GM18519 (cell line): Measurements from ENCODE around the gene HOMER2.
A peak's percentile ranks its signal among the peaks of the same experiment; 100 is the strongest.
"Not testable (repeated sequence)": the region's sequence is repeated elsewhere in the genome, so short reads cannot be mapped to it uniquely, and the experiment has no call there.

Experiments
- ATAC-seq: cut with Tn5 transposase; IDR thresholded peaks from one replicate; pipeline ENCODE4 v1.9.1; 2021; ENCODE audit warnings: mild to moderate bottlenecking, moderate library complexity; ENCODE audit not compliant: unreplicated experiment, low FRiP score

HOMER2 gene

DNA sequence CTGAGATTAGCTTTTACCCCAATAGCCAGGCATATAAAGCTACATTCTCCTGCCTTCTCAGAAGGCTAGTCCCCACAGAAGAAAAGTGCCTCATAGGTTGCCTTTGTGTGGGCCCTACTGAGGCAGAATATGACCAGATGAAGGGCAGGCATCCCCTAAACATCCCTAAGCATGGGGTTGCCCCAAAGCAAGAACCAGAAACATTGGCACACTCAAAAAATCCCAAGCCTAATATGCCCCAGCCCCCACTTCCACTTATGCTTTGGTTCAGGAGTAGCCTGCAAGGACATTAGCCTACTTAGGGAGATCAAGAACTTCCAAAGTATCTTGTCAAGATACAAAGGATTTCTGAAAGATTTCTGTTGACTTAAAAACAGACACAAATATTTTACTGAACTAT is 113.4 kb downstream of the HOMER2 start:
- ATAC-seq: no peak

GRCh38 chr15:82838096-82838735 is 114.3 kb downstream of the HOMER2 start:
- no peak for ATAC-seq

- no peak for ATAC-seq
Measured at GRCh38 chr15:82835391-82835917, 117.1 kb downstream of the HOMER2 start.

DNA sequence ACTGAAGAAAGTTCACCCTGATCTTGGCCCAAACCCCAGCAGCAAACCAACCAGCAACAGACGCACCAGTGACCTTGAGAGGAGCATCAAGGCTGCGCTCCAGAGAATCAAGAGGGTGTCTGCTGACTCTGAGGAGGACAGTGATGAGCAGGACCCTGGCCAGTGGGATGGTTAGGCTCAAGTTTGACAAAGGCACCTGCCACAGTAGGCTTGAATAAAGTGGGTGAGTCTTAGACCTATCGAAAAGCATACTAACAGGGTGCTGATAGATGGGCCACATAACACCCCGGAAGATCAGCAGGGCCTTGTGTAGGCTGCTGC is 119.2 kb downstream of the HOMER2 start:
- ATAC-seq: no peak

DNA sequence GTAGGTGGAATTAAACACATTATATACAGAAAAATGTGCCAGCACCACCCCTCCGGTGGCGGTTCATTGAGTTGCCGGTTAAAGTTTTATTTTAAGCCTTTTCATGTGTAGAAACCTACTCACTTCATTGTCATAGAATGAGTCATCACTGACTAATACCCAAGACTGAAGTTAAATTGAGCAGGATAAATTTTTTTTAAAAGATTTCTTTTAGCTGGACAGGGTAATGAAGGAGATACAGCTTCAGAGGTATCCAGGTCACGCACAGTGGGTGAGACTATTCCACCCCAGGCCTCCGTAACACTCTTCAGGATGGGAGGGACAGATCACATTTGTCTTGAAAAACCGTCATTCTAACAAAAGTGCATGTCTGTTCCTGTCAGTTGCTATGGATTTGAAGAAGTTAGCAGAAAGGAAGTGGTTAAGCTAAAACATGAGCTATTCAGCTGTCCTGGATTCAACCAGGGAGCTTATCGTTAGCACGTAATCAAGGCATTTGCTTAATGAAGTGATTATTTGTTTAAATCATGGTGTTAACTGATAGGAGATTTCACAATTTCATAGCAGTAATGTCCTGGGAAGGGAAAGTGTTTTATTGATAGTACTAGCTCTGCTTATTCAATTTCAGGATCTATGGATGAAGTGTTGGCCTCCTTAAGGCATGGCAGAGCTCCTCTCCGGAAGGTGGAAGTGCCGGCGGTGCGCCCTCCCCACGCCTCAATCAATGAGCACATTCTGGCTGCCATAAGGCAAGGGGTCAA is 119.7 kb downstream of the HOMER2 start:
- ATAC-seq: peak; percentile 78

- ATAC-seq: no peak
Measured at GRCh38 chr15:82831894-82832600, 120.5 kb downstream of the HOMER2 start.

- no peak for ATAC-seq
Measured at GRCh38 chr15:82830427-82831173, 121.9 kb downstream of the HOMER2 start.

- no peak for ATAC-seq
Measured at GRCh38 chr15:82829234-82829633, 123.3 kb downstream of the HOMER2 start.

DNA sequence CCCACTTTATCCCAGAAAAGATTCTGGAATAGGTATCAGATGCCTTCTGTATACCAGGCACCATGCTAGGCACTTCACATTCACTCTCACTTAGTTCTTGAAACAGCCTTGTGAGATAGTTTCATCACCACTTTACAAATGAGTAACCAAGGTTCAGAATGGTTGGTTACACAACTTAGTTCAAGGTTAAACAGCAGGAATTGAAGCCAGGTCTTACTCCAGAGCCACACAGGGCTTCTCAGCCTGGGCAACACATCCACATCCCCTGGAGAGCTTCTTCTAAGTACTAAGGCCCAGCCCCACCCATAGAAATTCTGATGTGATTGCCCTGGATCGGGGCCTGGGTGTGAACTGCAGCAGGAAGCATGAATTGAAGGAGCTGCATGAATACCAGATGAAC is 124.4 kb downstream of the HOMER2 start:
- ATAC-seq: no peak

- no peak for ATAC-seq
Measured at GRCh38 chr15:82823049-82823448, 129.5 kb downstream of the HOMER2 start.

- ATAC-seq: not testable (repeated sequence)
Measured at GRCh38 chr15:82821851-82822250, 130.7 kb downstream of the HOMER2 start.

DNA sequence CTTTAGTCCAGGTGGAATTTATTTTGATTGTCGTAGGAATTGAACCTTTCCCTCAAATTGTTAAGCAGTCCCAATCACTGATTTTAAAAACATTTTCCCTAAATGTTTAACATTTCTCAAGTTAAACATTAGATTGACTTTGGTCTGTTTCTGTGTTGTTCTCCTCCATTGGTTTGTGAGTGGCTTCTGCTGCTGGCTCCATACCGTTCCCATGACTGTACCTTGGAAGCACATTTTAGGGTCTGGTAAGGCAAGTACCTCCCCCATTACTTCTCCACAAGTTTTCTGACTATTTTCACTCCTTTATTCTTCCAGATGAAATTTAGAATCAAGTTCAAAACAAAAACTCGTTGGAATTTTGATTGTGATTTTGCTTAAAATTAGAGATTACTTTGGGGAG is 131.1 kb downstream of the HOMER2 start:
- ATAC-seq: not testable (repeated sequence)

- no peak for ATAC-seq
Measured at GRCh38 chr15:82820128-82820527, 132.4 kb downstream of the HOMER2 start.

- no peak for ATAC-seq
Measured at GRCh38 chr15:82812994-82813393, 139.5 kb downstream of the HOMER2 start.

GRCh38 chr15:82810890-82811426 is 141.6 kb downstream of the HOMER2 start:
- no peak for ATAC-seq

DNA sequence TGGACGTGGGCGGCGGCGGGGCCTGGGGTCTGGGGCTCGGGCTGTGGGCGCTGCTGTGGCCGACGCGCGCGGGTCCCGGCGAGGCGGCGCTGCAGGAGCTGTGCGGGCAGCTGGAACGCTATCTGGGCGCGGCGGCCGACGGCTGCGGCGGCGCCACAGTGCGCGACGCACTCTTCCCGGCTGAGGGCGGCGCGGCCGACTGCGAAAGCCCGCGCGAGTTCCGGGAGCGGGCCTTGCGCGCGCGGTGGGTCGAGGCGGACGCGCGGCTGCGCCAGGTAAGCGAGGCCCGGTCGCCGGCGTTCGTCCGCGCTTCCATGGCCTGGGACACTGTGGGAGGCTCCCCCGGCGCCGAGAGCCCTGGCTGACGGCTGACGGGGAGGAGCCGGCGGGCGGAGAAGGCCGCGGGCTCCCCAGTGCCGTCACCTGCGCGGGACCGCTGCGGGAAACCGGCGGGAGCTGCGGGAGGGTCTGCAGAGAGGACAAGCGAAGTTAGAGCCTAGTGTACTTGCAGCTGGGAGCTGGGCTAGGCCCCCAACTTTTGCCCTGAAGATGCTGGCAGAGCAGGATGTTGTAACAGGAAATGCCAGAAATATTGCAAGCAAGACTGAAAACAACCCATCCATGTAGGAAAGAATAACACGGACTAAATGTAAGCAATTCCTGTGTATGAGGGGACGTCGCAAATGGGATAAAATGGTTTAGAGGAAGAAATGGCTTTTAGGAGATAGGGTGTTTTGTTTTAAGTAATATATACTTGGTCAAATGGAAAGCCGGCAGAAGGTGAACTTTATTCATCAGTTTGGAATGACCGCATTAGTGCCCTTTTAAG is 142.2 kb downstream of the HOMER2 start:
- no peak for ATAC-seq

DNA sequence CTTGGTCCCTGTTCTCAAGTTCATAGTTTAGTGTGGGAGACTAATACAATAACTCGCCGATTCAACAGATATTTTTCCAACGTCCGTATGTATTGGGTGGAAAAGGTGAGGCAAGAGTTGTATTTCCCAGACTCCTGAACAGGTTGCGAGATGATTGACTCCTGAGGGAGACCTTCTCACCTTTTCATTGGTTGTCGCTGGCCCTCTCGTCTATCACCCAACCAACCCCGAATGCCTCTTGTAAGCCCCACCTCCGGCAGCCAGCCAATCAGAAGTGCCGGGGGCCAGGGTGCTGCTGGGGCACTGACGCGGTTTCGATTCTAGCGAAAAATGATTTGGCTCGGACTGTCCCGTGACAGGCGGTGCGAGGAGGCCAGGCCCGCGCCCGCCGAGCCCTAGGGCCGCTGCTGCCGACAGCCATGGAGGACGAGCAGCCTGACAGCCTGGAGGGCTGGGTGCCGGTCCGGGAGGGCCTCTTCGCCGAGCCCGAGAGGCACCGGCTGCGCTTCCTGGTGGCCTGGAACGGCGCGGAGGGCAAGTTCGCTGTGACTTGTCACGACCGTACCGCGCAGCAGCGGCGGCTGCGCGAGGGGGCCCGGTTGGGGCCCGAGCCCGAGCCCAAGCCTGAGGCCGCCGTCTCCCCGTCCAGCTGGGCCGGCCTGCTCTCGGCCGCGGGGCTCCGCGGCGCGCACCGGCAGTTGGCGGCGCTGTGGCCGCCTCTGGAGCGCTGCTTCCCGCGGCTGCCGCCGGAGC is 143.0 kb downstream of the HOMER2 start, which contains the start of gene WHAMM:
WHAMM (plus strand) TSS at position 321 of the 753 bp plus-strand sequence; CDS start at position 420, 99 bp downstream.
- ATAC-seq: peak; percentile 63

- ATAC-seq: no peak
Measured at GRCh38 chr15:82808634-82809041, 143.9 kb downstream of the HOMER2 start.
